Glutamatergic neuron (in vitro differentiated cells): ENCODE results near the gene SLC6A19. TPM values are rescaled to one million over a fixed set of nuclear protein-coding genes. Genes with fewer than 3 reads are reported as not detected.

Source experiments
- DNase-seq: peaks from one replicate; pipeline ENCODE4 v3.0.0; 2022
- H3K27ac Mint-ChIP-seq: one replicate; pipeline ENCODE4 v1.8.0; 2020; ENCODE audit warnings: mild to moderate bottlenecking, mixed read lengths, inconsistent platforms; ENCODE audit not compliant: unreplicated experiment
- H3K27me3 Mint-ChIP-seq: one replicate; pipeline ENCODE4 v1.8.0; 2020; ENCODE audit warnings: mild to moderate bottlenecking, moderate library complexity, mixed read lengths, inconsistent platforms; ENCODE audit not compliant: unreplicated experiment
- H3K36me3 Mint-ChIP-seq: one replicate; pipeline ENCODE4 v1.8.0; 2020; ENCODE audit warnings: mild to moderate bottlenecking, mixed read lengths, inconsistent platforms; ENCODE audit not compliant: unreplicated experiment
- H3K4me1 Mint-ChIP-seq: one replicate; pipeline ENCODE4 v1.8.0; 2020; ENCODE audit warnings: mild to moderate bottlenecking, low read depth, mixed read lengths, inconsistent platforms; ENCODE audit not compliant: unreplicated experiment
- H3K4me3 Mint-ChIP-seq: one replicate; pipeline ENCODE4 v1.8.0; 2020; ENCODE audit warnings: mild to moderate bottlenecking, mixed read lengths, inconsistent platforms; ENCODE audit not compliant: unreplicated experiment
- H3K9me3 Mint-ChIP-seq: one replicate; pipeline ENCODE4 v1.8.0; 2020; ENCODE audit warnings: mild to moderate bottlenecking, moderate library complexity, mixed read lengths, inconsistent platforms; ENCODE audit not compliant: unreplicated experiment
- CTCF ChIP-seq: fragments of 200-600 bp; sonication (generic); IDR thresholded peaks from one replicate; pipeline ENCODE4 v1.5.0; 2021; ENCODE audit not compliant: partially characterized antibody, unreplicated experiment
- total RNA-seq: library from RNA; stranded (reverse); fragmentation: NEBNext Ultra II Directional; extraction: Animal tissue kit (Norgen Biotek cat#: 25700); gene quantifications from one replicate; pipeline ENCODE4 v1.2.1, GENCODE V29; 2021; ENCODE audit not compliant: unreplicated experiment

SLC6A19 gene
- total RNA-seq, 1 donor from 2014 or later, result not detected

GRCh38 chr5:1190278-1190677, 11.1 kb upstream of the SLC6A19 start:
- Mint-ChIP-seq H3K27ac (no peak overlapping the region), H3K27me3 (peaks cover 5% of the 10 kb centered on the region), H3K36me3 (no peaks in the 10 kb centered on the region), H3K9me3 (no peaks in the 10 kb centered on the region), H3K4me1 (no peaks in the 10 kb centered on the region), H3K4me3 (no peak overlapping the region)
- peak; percentile 1 for DNase-seq
- TF ChIP-seq CTCF, result no peak

- peak; percentile 2 for DNase-seq
- Mint-ChIP-seq H3K36me3 (no peaks in the 10 kb centered on the region), H3K27ac (no peak overlapping the region), H3K27me3 (peaks cover 5% of the 10 kb centered on the region), H3K4me1 (no peaks in the 10 kb centered on the region), H3K9me3 (no peaks in the 10 kb centered on the region), H3K4me3 (no peak overlapping the region)
- TF ChIP-seq CTCF, result no peak
These were observed 10.6 kb upstream of the SLC6A19 start for GRCh38 chr5:1190837-1191239.

- H3K27ac Mint-ChIP-seq, result no peak overlapping the region
These were observed 8.3 kb upstream of the SLC6A19 start for GRCh38 chr5:1192971-1193590.

DNA sequence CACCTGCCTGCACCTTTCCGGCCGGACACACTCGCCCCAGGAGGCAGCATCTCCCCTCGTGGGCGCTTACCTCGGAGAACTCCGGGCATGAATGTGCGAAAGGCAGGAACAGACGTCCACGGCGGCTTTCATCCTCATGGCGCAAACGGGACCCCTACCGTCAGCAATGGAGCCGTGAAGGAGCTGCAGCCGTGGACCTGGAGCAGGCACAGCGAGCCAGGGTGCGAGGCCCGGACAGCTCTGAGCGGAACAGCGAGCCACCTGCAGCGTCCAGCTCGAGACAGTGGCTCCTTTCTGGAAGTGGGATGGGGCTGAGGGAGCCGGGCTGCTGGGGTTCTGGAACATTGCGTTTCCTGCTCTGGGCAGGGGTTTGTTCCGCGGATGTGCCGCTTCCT, 7.8 kb upstream of the SLC6A19 start:
- DNase-seq, result peak; percentile 15
- Mint-ChIP-seq H3K4me3 (no peak overlapping the region), H3K27me3 (peaks cover 5% of the 10 kb centered on the region), H3K36me3 (no peaks in the 10 kb centered on the region), H3K4me1 (no peaks in the 10 kb centered on the region), H3K9me3 (no peaks in the 10 kb centered on the region), H3K27ac (no peak overlapping the region)
- TF ChIP-seq CTCF, result no peak

More at GRCh38 chr5:1192971-1193590, 8.3 kb upstream of the SLC6A19 start:
- no peak overlapping the region for H3K4me3 Mint-ChIP-seq
- H3K27me3 Mint-ChIP-seq, result peaks cover 5% of the 10 kb centered on the region
- H3K4me1 Mint-ChIP-seq, result no peaks in the 10 kb centered on the region
- TF ChIP-seq CTCF, result no peak
- no peaks in the 10 kb centered on the region for H3K9me3 Mint-ChIP-seq
- H3K36me3 Mint-ChIP-seq, result no peaks in the 10 kb centered on the region
- DNase-seq, result peak; percentile 12

DNA sequence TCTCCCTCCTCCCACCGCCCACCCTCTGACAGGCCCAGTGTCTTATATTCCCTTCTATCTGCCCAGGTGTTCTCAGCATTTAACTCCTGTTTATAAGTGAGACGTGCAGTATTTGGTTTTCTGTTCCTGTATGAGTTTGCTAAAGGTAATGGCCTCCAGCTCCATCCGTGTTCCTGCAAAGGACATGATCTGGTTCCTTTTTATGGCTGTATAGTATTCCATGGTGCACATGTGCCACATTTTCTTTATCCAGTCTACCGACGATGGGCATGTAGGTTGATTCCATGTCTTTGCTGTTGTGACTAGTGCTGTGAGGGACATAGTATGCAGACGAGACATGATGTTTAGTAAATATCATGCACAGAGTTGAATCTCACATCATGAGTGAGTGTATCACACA, 7.0 kb upstream of the SLC6A19 start:
- TF ChIP-seq CTCF, result no peak
- Mint-ChIP-seq H3K27me3 (peaks cover 5% of the 10 kb centered on the region), H3K27ac (no peak overlapping the region), H3K4me1 (no peaks in the 10 kb centered on the region), H3K9me3 (no peaks in the 10 kb centered on the region), H3K36me3 (no peaks in the 10 kb centered on the region), H3K4me3 (no peak overlapping the region)
- DNase-seq, result no peak
